D721Med (cell line): ENCODE measurements around the gene TRANK1.
"Not testable (repeated sequence)": the region's sequence is repeated elsewhere in the genome, so short reads cannot be mapped to it uniquely, and the experiment has no call there.

Experiments
- DNase-seq: peaks from one replicate; pipeline ENCODE4 v3.0.0; 2011; ENCODE audit warnings: low spot score; ENCODE audit not compliant: insufficient read length
- FAIRE-seq: peaks from 2 replicates; lab custom pipeline; 2011; peaks lifted over from hg19 to GRCh38; lab: Jason Lieb, UNC
- CTCF ChIP-seq: IDR thresholded peaks from 2 replicates; pipeline ENCODE4 v1.5.1; 2012; ENCODE audit warnings: mild to moderate bottlenecking, control low read depth; ENCODE audit not compliant: insufficient read depth; ENCODE audit errors: missing control alignments

Gene TRANK1

GRCh38 chr3:36895496-36896409 lies 49.1 kb downstream of the TRANK1 start:
- no peak for TF ChIP-seq CTCF
- no peak for FAIRE-seq
- DNase-seq: no peak

GRCh38 chr3:36894914-36895313 lies 49.9 kb downstream of the TRANK1 start:
- TF ChIP-seq CTCF: no peak
- no peak for FAIRE-seq
- no peak for DNase-seq

GRCh38 chr3:36893826-36894225 lies 51.0 kb downstream of the TRANK1 start:
- DNase-seq (no peak), FAIRE-seq (no peak)
- no peak for TF ChIP-seq CTCF

GRCh38 chr3:36893137-36893557 lies 51.7 kb downstream of the TRANK1 start:
- FAIRE-seq (no peak), DNase-seq (no peak)
- no peak for TF ChIP-seq CTCF

GRCh38 chr3:36892457-36893136 lies 52.3 kb downstream of the TRANK1 start:
- DNase-seq (no peak), FAIRE-seq (no peak)
- TF ChIP-seq CTCF: no peak

- no peak for DNase-seq
- TF ChIP-seq CTCF: no peak
- no peak for FAIRE-seq
These were observed 53.1 kb downstream of the TRANK1 start for GRCh38 chr3:36891701-36892160.

- FAIRE-seq, DNase-seq: not testable (repeated sequence)
These were observed 53.8 kb downstream of the TRANK1 start for GRCh38 chr3:36891097-36891496.
